NOMO-1 treated with DMSO at 0.1 percent for 48 hours (cell line): ENCODE measurements around the gene DOK7.

Experiments used
- DNase-seq: peaks from one replicate; lab custom pipeline; 2025; ENCODE audit not compliant: unreplicated experiment; lab: John Stamatoyannopoulos, UW

DOK7 gene

GRCh38 chr4:3462321-3462789 is 751 bp upstream of the DOK7 start:
- no peak for DNase-seq

GRCh38 chr4:3463556-3464348 is 646 bp downstream of the DOK7 start:
- no peak for DNase-seq

- DNase-seq, result no peak
Observed at GRCh38 chr4:3464349-3464905, 1.3 kb downstream of the DOK7 start.

DNA sequence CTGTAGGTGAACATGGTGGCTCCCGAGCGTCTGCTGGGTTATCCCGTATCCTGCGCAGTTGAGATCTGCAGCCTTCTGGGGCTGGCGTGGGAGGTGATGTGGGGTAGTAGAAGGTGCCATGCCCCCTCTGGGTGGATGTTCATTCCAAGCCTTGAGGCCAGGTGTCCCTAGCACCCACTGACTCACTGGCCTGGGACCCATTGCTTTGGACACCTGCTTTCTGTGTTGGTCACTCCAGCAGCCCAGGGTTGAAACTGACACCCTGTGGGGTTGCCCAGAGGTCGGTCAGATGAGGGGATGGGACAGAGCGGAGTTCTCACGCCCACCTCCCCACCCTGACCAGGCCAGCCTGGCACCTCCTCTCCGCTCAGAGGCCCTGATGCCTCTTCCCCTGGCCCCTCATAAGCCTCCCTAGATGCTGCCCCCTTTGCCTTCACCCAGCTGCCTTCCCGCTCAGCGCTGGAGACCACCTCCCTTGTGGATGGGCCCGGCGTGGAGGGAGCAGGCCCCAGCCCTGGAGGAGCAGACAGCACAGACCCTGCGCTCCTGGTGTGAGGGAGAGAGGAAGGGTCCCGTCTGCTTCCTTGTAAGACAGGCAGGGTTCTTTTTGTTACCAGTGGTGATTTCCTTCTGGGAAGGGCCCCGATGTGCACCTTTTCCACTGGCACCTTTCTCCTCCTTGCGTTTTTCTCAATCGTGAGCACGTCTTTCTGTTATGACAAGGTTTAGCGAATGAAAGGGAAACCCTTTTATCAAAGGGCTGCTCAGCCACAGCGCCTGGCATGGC is 2.0 kb downstream of the DOK7 start:
- DNase-seq, result no peak

- DNase-seq, result no peak
Observed at GRCh38 chr4:3465698-3466671, 2.9 kb downstream of the DOK7 start.

- DNase-seq, result no peak
Observed at GRCh38 chr4:3466691-3467600, 3.8 kb downstream of the DOK7 start.

- no peak for DNase-seq
Observed at GRCh38 chr4:3467601-3468031, 4.5 kb downstream of the DOK7 start.

GRCh38 chr4:3468154-3468553 is 5.0 kb downstream of the DOK7 start:
- DNase-seq, result no peak

DNA sequence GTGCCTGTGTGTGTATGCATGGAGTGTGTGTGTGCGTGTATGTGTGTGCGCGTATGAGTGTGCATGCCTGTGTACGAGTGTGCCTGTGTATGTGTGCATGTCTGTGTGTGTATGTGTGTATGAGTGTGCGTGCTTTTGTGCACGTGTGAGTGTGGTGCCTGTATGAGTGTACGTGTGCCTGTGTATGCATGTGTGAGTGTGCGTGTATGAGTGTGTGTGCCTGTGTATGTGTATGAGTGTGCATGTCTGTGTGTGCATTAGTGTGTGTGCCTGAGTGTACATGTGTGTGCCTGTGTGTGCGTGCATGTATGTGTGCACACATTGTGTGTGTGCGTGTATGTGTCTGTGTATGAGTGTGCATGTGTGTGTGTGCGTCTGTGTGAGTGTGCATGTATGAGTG is 5.7 kb downstream of the DOK7 start:
- no peak for DNase-seq

DNA sequence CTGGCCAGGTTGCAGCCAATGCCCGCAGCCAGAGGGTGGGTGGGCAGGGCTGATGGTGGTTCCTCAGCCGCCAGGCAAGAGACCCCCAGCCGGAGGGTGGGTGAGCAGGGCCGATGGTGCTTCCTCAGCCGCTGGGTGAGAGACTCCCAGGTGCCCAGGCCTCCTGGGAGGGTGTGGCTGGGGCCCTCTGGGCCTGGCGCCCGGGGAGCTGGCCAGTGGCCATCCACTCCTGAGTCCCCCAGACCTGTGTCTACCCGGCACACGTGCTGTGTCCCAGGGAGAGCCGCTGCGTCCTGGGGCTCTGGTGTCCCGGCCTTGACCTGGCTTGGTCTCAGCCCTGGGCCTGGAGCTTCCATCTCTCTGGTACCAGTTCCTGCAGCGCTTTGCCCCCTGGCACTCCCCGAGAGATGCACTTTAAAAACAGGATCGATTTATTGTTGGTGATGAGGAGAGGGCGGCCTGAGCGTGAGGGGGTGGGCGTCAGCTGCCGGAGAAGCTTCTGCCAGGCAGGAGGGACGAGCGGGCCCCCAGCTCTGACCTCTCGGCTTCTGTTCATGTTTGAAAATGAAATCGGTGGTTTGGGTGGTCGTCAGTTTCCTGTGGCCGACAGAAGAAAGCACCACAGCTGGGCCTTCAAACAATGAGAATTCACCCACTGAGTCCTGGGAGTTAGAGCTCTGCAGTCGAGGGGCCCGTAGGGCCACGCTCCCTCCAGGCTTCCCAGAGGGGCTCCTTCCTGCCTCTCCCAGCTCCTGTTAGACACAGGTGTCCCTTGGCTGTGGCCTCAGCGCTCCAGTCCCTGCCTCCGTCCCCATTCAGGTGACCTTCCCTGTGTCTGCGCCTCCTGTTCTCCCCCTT is 6.5 kb downstream of the DOK7 start:
- DNase-seq, result no peak

GRCh38 chr4:3470244-3471097 is 7.4 kb downstream of the DOK7 start:
- DNase-seq, result no peak

DNA sequence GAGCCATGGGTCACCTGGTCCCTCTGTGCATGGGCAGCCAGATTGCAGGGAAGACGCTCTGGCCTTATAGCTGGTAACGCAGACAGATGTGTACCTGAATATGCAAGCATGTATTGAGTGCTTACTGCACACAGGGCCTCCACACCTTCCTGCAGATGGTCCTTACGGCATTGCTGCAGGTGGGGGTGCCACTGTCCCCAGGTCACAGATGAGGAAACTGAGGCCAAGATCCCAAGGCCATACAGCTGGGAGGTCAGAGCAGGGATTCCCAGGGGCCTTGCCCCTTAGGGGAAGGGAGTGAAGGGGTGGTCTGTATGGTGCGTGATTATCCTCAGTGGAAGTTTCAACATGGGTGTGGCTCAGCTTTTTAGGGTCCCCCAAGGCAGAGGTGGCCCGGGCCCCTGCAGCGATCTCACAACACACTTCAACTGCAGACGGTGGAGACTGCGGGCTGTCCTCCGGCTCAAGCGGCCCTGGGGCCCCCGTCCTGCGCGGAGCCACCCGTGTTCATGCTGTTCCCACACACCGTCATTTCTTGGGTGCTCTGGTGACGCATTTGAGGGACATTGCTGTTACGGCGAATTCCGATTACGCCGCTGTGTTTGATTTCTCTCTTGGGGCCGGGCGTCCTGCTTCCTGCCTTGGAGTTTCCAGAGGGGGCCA is 8.1 kb downstream of the DOK7 start:
- no peak for DNase-seq

- DNase-seq, result no peak
Observed at GRCh38 chr4:3471886-3472285, 8.8 kb downstream of the DOK7 start.

- no peak for DNase-seq
Observed at GRCh38 chr4:3472411-3473141, 9.5 kb downstream of the DOK7 start.

DNA sequence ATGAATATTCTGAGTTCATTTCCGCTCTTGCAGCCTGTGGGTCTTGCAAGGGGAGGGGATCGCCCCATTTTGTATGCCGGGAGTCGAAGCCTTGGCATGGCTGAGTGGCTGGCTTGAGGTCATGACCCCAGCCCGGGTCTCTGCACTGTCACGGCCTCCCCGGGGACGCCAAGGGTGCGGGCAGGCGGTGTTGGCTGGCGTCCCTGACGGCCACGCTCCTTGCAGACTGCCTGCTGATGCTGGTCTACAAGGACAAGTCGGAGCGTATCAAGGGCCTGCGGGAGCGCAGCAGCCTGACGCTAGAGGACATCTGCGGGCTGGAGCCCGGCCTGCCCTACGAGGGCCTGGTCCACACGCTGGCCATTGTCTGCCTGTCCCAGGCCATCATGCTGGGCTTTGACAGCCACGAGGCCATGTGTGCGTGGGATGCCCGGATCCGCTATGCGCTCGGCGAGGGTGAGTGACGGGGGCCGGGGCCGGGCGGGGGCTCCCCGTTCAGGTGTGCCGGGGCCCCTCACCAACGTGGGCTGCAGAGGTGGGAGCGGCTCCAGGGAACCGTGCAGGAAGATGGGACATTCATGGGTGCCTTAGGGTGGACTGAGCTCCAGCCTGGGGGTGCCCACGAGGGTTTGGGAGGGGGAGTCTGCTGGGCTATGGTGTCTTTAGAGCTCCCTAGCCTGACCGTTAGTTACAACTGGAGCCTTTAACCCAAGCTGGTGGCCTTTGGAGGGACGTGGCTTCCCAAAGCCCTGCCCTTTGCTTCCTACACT is 10.3 kb downstream of the DOK7 start:
- no peak for DNase-seq
